ENCODE data around the gene ZNF318. TPM values are rescaled to one million over a fixed set of nuclear protein-coding genes. Genes with fewer than 3 reads are reported as not detected.
A peak's percentile ranks its signal among the peaks of the same experiment; 100 is the strongest.

ZNF318 gene
- polyA plus RNA-seq, 1 donor (not counting 4 experiments of a cell fraction or from before 2014, with no cell fraction given), result 14.6 TPM

- Histone ChIP-seq H3K36me3 (ENCODE audit: control insufficient read depth in 2 of 2, extremely low read depth in 1 of 2, insufficient read depth in 2 of 2, low read length in 2 of 2) (peaks cover 22 to 26% of the 10 kb centered on the region in 2 experiments), H3K4me1 (ENCODE audit: control insufficient read depth, extremely low read depth, insufficient read depth, low read length) (peaks cover 21% of the 10 kb centered on the region), H3K9ac (ENCODE audit: control insufficient read depth, extremely low read depth, insufficient read depth, low read length) (no peak overlapping the region), H3K4me3 (ENCODE audit: control insufficient read depth in 2 of 3, extremely low read depth in 1 of 3, insufficient read depth in 2 of 3, low read depth in 1 of 3, low read length in 3 of 3) (no peak overlapping the region), H3K9me3 (ENCODE audit: control insufficient read depth, low read depth, low read length) (no peaks in the 10 kb centered on the region), H3K27me3 (ENCODE audit: control insufficient read depth, extremely low read depth, insufficient read depth, low read length) (no peaks in the 10 kb centered on the region), H3K9me1 (ENCODE audit: control insufficient read depth, extremely low read depth, insufficient read depth, low read length) (no peaks in the 10 kb centered on the region), H4K20me1 (ENCODE audit: control insufficient read depth, extremely low read depth, insufficient read depth, low read length) (no peaks in the 10 kb centered on the region), H2AFZ (ENCODE audit: control insufficient read depth, low read length) (no peak overlapping the region), H3K79me2 (ENCODE audit: control insufficient read depth, insufficient read depth, low read length) (peaks cover 5% of the 10 kb centered on the region), H3K4me2 (ENCODE audit: control insufficient read depth, extremely low read depth, insufficient read depth, low read depth, low read length) (no peak overlapping the region), H3K27ac (ENCODE audit: control insufficient read depth, insufficient read depth, low read length) (no peak overlapping the region)
- TF ChIP-seq CTCF (optimal IDR thresholded peaks at IDR 0.05 in 1 of 3, IDR thresholded peaks at IDR 0.05 in 1 of 3, conservative IDR thresholded peaks at IDR 0.05 in 1 of 3; ENCODE audit: extremely low read depth in 1 of 3, insufficient read depth in 2 of 3, low read length in 3 of 3) (no peak), EZH2 (IDR thresholded peaks at IDR 0.05; ENCODE audit: low read length) (no peak)
- no peak for DNase-seq (ENCODE audit: low read depth, low spot score)
- dilution Hi-C loops (cut with MboI; ENCODE audit: extremely low pct_ligation_motif_present, low sequenced_read_pairs), result no loop called here
- no peak for FAIRE-seq
These were observed 8.2 kb downstream of the ZNF318 start for GRCh38 chr6:43361269-43361668.

GRCh38 chr6:43359831-43360230 lies 9.6 kb downstream of the ZNF318 start:
- Histone ChIP-seq H2AFZ (ENCODE audit: control insufficient read depth, low read length) (no peak overlapping the region), H3K36me3 (ENCODE audit: control insufficient read depth in 2 of 2, extremely low read depth in 1 of 2, insufficient read depth in 2 of 2, low read length in 2 of 2) (peaks cover 27 to 32% of the 10 kb centered on the region in 2 experiments), H3K9ac (ENCODE audit: control insufficient read depth, extremely low read depth, insufficient read depth, low read length) (no peak overlapping the region), H3K4me1 (ENCODE audit: control insufficient read depth, extremely low read depth, insufficient read depth, low read length) (peaks cover 24% of the 10 kb centered on the region), H3K4me2 (ENCODE audit: control insufficient read depth, extremely low read depth, insufficient read depth, low read depth, low read length) (peak overlapping the region; percentile 55), H3K9me3 (ENCODE audit: control insufficient read depth, low read depth, low read length) (no peaks in the 10 kb centered on the region), H3K9me1 (ENCODE audit: control insufficient read depth, extremely low read depth, insufficient read depth, low read length) (no peaks in the 10 kb centered on the region), H3K79me2 (ENCODE audit: control insufficient read depth, insufficient read depth, low read length) (peaks cover 8% of the 10 kb centered on the region), H3K4me3 (ENCODE audit: control insufficient read depth in 2 of 3, extremely low read depth in 1 of 3, insufficient read depth in 2 of 3, low read depth in 1 of 3, low read length in 3 of 3) (no peak overlapping the region), H4K20me1 (ENCODE audit: control insufficient read depth, extremely low read depth, insufficient read depth, low read length) (no peaks in the 10 kb centered on the region), H3K27ac (ENCODE audit: control insufficient read depth, insufficient read depth, low read length) (peak overlapping the region; percentile 58), H3K27me3 (ENCODE audit: control insufficient read depth, extremely low read depth, insufficient read depth, low read length) (no peaks in the 10 kb centered on the region)
- FAIRE-seq (peak; percentile 53), DNase-seq (ENCODE audit: low read depth, low spot score) (no peak)
- dilution Hi-C loops (cut with MboI; ENCODE audit: extremely low pct_ligation_motif_present, low sequenced_read_pairs), result no loop called here
- TF ChIP-seq CTCF (optimal IDR thresholded peaks at IDR 0.05 in 1 of 3, IDR thresholded peaks at IDR 0.05 in 1 of 3, conservative IDR thresholded peaks at IDR 0.05 in 1 of 3; ENCODE audit: extremely low read depth in 1 of 3, insufficient read depth in 2 of 3, low read length in 3 of 3) (no peak), EZH2 (IDR thresholded peaks at IDR 0.05; ENCODE audit: low read length) (no peak)

All from keratinocyte (primary cell).